Endodermal cell (in vitro differentiated cells): ENCODE measurements around the gene EFHD1. TPM values are rescaled to one million over a fixed set of nuclear protein-coding genes. Genes with fewer than 3 reads are reported as not detected.
"Not testable (repeated sequence)": the region's sequence is repeated elsewhere in the genome, so short reads cannot be mapped to it uniquely, and the experiment has no call there.

Experiments used
- DNase-seq: peaks from one replicate; pipeline ENCODE4 v3.0.0-alpha.2; 2017
- H3K27ac ChIP-seq: 2 replicates; pipeline ENCODE4 v1.5.1; 2013; ENCODE audit warnings: mild to moderate bottlenecking, low read depth, low read length, moderate library complexity
- H3K27me3 ChIP-seq: 2 replicates; pipeline ENCODE4 v1.6.1; 2013; ENCODE audit warnings: mild to moderate bottlenecking, low read length, moderate library complexity; ENCODE audit not compliant: insufficient read depth, control insufficient read depth, poor library complexity, severe bottlenecking
- H3K36me3 ChIP-seq: 2 replicates; pipeline ENCODE4 v1.7.0; 2013; ENCODE audit warnings: mild to moderate bottlenecking, low read length, moderate library complexity; ENCODE audit not compliant: control insufficient read depth, insufficient read depth
- H3K4me1 ChIP-seq: one replicate; pipeline ENCODE4 v1.7.0; 2013; ENCODE audit warnings: low read length; ENCODE audit not compliant: control insufficient read depth, insufficient read depth
- H3K4me3 ChIP-seq: 2 replicates; pipeline ENCODE4 v1.5.1; 2013; ENCODE audit warnings: mild to moderate bottlenecking, low read length, moderate library complexity
- H3K9ac ChIP-seq: 2 replicates; pipeline ENCODE4 v1.6.1; 2013; ENCODE audit warnings: mild to moderate bottlenecking, low read length, moderate library complexity; ENCODE audit not compliant: poor library complexity, severe bottlenecking; ENCODE audit errors: extremely low read depth
- H3K9me3 ChIP-seq: 2 replicates; pipeline ENCODE4 v1.6.1; 2013; ENCODE audit warnings: mild to moderate bottlenecking, low read length, moderate library complexity; ENCODE audit not compliant: control insufficient read depth
- H3K27ac Mint-ChIP-seq: 2 replicates; pipeline ENCODE4 v1.8.0; 2020; ENCODE audit warnings: mixed read lengths
- H3K27me3 Mint-ChIP-seq: 2 replicates; pipeline ENCODE4 v1.8.0; 2021; ENCODE audit warnings: mild to moderate bottlenecking, mixed read lengths; ENCODE audit not compliant: insufficient read depth
- H3K36me3 Mint-ChIP-seq: 2 replicates; pipeline ENCODE4 v1.8.0; 2020; ENCODE audit warnings: low read depth, mixed read lengths
- H3K4me1 Mint-ChIP-seq: 2 replicates; pipeline ENCODE4 v1.8.0; 2020; ENCODE audit warnings: mixed read lengths
- H3K4me3 Mint-ChIP-seq: 2 replicates; pipeline ENCODE4 v1.8.0; 2020; ENCODE audit warnings: mild to moderate bottlenecking, moderate library complexity, mixed read lengths
- H3K9me3 Mint-ChIP-seq: 2 replicates; pipeline ENCODE4 v1.8.0; 2020; ENCODE audit warnings: mild to moderate bottlenecking, mixed read lengths
- WGBS, 2 experiments: methylation state at CpG; one replicate each; pipeline versions ENCODE4 v1.1.5 to v1.1.7; 2013; ENCODE audit warnings: missing lambda C conversion rate in 2 of 2, mixed read lengths in 1 of 2; ENCODE audit not compliant: insufficient coverage in 1 of 2, insufficient read length in 1 of 2; 5-methylcytosine and 5-hydroxymethylcytosine counted together
- total RNA-seq, 2 donors: library from RNA; stranded (reverse); fragmentation: NEBNext Ultra II Directional in 1 of 2; extraction: Animal tissue kit (Norgen Biotek cat#: 25700) in 1 of 2; gene quantifications; 2 replicates in 1 of 2; 3 replicates in 1 of 2; pipeline ENCODE4 v1.2.1, GENCODE V29; 2021
- TF ChIP-seq, protein P1 (sequence below): fragments of 200-600 bp; sonication (generic); conservative IDR thresholded peaks from 2 replicates; pipeline ENCODE4 v1.5.0; 2021; ENCODE audit warnings: antibody characterized with exemption, mild to moderate bottlenecking

The EFHD1 gene
- total RNA-seq, 2 donors from 2014 or later = 6.8 to 12.5 TPM

DNA sequence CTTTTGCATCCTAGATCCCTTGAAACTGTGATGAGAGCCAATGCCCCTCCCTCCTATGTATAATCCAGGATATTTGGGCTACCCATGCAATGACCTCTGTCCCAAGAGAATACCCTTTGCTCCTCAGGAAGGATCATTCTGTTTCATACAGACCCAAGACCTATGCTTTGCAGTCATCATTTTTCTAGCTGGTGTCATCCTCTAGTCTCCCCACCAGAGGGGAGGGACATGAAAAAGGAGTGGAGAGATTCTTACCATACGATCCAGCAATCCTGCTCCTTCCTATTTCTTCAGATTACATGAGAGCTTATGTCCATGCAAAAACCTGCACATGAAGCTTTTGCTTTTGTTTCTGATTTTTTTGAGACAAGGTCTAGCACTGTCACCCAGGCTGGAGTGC lies 50.0 kb downstream of the EFHD1 start:
- 91% methylated on average over 1 of the region's 1 CpG; no CpG with 5 or more reads in 1 of the 2 experiments for WGBS, 2 experiments
- H3K27me3 Mint-ChIP-seq = peaks cover 5% of the 10 kb centered on the region
- H3K36me3 ChIP-seq = no peaks in the 10 kb centered on the region
- TF ChIP-seq, protein P1, sequence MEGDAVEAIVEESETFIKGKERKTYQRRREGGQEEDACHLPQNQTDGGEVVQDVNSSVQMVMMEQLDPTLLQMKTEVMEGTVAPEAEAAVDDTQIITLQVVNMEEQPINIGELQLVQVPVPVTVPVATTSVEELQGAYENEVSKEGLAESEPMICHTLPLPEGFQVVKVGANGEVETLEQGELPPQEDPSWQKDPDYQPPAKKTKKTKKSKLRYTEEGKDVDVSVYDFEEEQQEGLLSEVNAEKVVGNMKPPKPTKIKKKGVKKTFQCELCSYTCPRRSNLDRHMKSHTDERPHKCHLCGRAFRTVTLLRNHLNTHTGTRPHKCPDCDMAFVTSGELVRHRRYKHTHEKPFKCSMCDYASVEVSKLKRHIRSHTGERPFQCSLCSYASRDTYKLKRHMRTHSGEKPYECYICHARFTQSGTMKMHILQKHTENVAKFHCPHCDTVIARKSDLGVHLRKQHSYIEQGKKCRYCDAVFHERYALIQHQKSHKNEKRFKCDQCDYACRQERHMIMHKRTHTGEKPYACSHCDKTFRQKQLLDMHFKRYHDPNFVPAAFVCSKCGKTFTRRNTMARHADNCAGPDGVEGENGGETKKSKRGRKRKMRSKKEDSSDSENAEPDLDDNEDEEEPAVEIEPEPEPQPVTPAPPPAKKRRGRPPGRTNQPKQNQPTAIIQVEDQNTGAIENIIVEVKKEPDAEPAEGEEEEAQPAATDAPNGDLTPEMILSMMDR = peak; percentile 38
- no peaks in the 10 kb centered on the region for H3K9me3 ChIP-seq
- H3K27ac ChIP-seq = no peak overlapping the region
- no peaks in the 10 kb centered on the region for H3K36me3 Mint-ChIP-seq
- no peak overlapping the region for H3K9ac ChIP-seq
- H3K9me3 Mint-ChIP-seq = no peaks in the 10 kb centered on the region
- H3K27me3 ChIP-seq = no peaks in the 10 kb centered on the region
- no peak for DNase-seq
- H3K4me1 ChIP-seq = no peaks in the 10 kb centered on the region
- H3K27ac Mint-ChIP-seq = no peak overlapping the region
- no peak overlapping the region for H3K4me3 ChIP-seq
- H3K4me3 Mint-ChIP-seq = no peak overlapping the region
- no peaks in the 10 kb centered on the region for H3K4me1 Mint-ChIP-seq

DNA sequence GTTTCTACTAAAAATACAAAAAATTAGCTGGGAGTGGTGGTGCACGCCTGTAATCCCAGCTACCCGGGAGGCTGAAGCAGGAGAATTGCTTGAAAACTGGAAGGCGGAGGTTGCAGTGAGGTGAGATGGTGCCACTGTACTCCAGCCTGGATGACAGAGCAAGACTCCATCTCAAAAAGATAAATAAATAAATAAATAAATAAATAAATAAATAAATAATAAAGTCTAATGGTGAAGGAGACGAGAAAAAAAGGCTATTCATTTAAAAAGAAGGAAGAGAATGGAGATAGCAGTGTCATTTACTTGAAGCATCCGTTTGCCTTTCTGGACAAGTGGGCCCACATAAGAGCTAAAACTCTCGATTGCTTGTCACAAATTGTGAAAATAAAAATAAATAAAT lies 52.0 kb downstream of the EFHD1 start:
- not testable (repeated sequence) for H3K27me3 Mint-ChIP-seq, H3K9me3 Mint-ChIP-seq, H3K9ac ChIP-seq, H3K36me3 Mint-ChIP-seq, H3K4me1 ChIP-seq, H3K27me3 ChIP-seq, H3K4me3 ChIP-seq, H3K4me3 Mint-ChIP-seq, H3K36me3 ChIP-seq, H3K4me1 Mint-ChIP-seq, H3K9me3 ChIP-seq, DNase-seq, H3K27ac Mint-ChIP-seq, H3K27ac ChIP-seq
- WGBS, 2 experiments = 92 to 97% methylated on average over 3 to 6 of the region's 6 CpGs

DNA sequence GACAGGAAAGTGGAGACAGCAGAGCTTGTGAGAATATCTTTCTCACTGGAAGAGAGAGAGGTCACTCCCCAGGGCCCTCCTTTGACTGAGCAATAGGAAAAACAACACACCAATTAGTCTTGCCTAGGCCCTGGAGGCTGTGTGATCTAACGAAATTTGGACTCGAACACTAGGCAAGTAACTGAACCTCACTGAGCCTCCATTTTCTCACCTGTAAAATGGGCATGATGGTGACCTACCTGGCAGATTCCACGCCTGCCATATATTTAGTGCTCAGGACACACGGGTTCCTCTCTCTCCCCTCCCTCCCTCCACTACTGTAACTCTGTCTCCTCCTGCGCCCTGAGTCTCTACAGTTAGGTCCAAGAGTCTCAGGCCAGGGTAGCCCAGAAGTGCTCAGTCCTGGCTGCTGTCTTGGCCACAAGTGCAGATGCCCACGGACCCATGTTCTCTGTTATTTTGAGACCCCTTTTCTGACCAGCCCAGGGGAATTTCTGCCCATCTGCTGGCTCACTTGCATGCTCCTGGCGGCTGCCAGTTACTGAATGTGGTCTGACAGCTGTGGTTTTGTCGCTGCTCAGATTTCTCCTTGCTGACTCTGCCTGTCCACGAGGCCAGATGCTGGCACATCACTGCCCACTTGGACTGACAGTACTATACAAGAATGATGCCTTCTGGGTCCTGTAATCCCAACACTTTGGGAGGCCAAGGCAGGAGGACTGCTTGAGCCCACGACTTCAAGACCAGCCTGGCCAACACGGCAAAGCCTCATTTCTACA lies 54.2 kb downstream of the EFHD1 start:
- no peak overlapping the region for H3K9ac ChIP-seq
- Mint-ChIP-seq H3K4me1 (no peaks in the 10 kb centered on the region), H3K27ac (peak overlapping the region; percentile 30), H3K4me3 (no peak overlapping the region), H3K27me3 (peaks cover 4% of the 10 kb centered on the region), H3K36me3 (no peaks in the 10 kb centered on the region), H3K9me3 (no peaks in the 10 kb centered on the region)
- no peaks in the 10 kb centered on the region for H3K36me3 ChIP-seq
- WGBS, 2 experiments = 88 to 90% methylated on average over 8 to 11 of the region's 11 CpGs
- H3K9me3 ChIP-seq = no peaks in the 10 kb centered on the region
- H3K27me3 ChIP-seq = no peaks in the 10 kb centered on the region
- H3K4me1 ChIP-seq = no peaks in the 10 kb centered on the region
- DNase-seq = peak; percentile 22
- H3K27ac ChIP-seq = no peak overlapping the region
- no peak overlapping the region for H3K4me3 ChIP-seq
- TF ChIP-seq, protein P1 = no peak
